Non-pigmented ciliary epithelial cell (primary cell): ENCODE data around the gene RAI14.
"Not testable (repeated sequence)": the region's sequence is repeated elsewhere in the genome, so short reads cannot be mapped to it uniquely, and the experiment has no call there.

Experiments used
- DNase-seq: peaks from one replicate; pipeline ENCODE4 v3.0.0-alpha.2; 2010; ENCODE audit warnings: low read depth

The RAI14 gene

DNA sequence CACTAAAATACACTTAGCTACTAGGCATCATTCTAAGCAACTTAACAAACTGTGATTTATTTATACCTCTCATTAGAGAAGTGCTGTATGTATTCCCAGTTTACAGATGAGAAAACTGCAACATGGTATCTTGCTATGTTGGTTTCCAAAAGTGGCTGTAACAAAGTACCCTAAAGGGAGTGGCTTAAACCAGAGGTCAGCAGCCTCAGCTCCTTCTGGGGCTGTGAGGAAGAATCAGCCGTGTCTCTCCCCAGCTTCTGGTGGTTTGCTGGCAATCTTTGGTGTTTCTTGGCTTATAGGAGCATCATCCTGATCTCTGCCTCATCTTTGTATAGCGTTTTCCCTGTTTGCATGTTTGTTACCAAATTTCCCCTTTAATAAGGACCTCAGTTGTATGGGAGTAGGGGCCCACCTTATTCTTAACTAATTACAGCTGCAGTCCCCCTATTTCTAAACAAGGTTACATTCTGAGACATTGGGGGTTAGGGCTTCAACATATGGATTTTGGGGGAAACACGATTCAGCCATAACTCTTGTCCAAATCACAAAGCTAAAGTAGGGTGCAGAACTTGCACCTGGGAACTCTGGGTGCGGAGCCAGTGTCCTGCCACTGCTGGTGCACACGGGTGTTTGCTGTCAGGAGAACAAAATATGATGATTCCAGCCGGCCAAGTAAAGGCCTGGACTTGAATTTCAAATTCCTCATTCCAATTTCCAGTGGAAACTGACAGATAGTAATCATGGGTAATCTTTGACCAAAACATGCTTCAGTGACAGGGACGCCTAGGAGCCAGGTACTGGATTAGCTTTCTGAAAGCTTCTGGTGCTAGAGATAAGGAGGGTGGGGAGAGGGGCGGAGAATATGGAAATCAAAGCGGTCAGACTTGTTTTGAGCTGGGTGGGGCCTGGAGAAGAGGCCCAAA is 43.3 kb downstream of the RAI14 start:
- DNase-seq, result no peak

DNA sequence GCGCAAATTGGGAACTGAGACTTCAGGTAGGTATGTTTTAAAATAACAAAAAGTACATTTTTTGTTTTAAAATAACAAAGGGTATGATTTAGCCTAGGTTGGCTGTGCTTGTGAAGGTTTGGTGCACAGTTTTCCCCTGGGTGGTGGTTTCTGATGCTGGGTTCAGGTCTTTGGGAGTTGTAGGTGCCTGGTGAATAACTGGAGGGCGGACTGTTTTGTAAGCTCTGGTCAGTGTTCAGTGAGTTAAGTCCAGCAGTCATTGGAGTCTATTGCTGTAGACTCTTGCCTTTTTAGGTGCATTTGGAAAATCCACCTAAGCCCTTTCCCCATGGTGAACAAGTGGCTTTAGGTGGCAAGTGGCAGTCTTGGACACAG is 43.9 kb downstream of the RAI14 start:
- no peak for DNase-seq

DNA sequence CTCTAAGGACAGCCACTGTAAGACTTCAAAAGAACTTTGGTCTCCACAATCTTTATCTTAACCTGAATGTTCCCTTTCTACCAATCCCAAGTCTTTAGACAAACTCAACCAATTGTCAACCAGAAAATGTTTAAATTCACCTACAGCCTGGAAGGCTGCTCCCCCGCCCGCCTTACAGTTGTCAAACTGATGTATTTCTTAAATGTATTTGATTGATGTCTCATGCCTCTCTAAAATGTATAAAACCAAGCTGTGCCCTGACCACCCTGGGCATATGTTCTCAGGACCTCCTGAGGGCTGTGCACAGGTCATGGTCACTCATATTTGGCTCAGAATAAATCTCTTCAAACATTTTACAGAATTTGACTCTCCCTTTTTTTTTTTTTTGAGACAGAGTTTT is 45.3 kb downstream of the RAI14 start:
- not testable (repeated sequence) for DNase-seq

DNA sequence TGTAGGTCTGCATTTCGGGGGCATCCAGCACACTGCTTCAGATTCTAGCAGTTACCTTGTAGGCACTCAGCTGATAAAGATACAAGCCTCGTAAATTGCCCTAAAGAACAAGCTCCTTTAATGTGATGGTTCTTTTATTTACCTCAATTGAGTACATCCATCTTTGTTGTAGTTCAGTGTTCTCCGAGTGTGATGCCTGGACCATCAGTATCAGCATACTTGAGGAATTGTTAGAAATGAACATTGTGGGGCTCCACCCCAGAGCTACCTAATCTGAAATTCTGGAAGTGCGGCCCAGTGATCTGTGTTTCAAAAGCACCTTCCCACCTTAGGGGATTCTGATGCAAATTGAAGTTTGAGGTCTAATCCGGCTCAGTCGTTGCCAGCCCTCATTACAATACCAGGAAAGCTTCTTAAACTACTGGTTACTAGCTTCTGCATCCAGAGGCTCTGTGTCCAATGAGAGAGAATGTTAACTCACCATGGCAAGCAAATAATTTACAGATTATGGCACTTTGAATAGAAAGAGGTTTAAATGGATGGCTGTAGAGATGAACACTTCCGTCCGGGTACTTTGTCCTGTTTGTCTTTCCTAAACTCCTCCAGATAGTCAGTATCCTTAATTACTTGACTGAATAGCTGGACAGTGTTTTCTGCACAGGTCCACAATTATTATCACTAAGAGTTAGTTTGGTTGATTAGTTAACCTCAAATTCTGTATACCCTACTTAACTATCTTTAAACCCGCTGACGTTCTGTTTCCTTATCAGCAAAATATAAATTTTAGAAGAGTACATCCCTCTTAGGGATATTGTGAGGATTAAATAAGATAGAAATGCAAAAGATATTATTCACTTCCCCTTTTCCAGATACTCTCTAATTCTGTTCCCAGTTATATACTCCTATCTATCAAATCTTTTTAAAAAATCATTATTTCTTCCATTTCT is 47.9 kb downstream of the RAI14 start:
- DNase-seq, result no peak

DNA sequence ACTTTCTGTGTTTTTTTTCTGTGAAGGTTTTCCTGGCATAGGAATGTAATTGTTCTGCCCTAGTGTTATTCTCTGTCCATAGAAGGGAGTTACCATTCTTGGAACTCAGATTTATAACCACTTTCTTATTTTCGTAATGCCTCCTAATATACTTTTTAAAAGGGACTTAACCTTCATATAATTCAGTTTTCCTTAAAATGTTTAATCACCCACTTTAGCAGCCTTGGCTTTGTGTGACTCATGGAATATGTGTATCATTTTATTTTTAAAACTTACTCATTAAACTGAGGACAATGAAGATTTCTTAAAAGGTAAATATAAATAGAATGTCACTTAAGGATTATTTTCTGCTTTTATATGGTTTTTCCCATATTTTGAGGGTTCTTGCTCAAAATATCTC is 50.0 kb downstream of the RAI14 start:
- DNase-seq, result no peak

DNA sequence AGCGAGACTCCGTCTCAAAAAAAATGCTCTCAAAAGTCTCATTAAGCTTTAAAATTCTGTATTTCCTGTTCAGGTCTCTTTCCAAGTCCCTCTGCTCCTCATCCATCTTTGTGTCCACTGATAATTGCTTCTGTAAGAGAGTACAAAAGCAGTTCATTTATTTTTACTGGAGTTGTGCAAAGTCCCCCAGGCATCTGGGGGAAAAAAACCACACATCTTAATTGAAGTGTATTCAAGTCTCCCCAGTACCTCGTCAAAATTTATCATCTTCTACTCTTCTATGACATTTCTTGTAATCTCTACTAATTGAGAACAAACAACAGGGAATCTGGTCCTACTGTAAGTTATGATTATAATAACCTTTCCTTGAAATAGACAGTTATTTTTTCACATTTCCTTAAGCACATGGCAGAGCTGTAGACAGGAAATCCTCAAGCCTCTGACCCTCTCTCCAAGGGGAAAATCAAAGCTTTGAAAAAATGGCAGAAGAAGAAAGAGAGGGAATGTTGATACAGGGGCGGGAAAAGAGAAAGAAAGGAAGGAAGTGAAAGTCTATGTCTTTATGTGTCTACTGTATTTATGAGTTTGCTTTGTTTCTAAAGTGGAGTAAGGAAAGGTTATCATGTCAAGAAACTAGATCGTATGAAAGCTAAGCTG is 51.5 kb downstream of the RAI14 start:
- no peak for DNase-seq

DNA sequence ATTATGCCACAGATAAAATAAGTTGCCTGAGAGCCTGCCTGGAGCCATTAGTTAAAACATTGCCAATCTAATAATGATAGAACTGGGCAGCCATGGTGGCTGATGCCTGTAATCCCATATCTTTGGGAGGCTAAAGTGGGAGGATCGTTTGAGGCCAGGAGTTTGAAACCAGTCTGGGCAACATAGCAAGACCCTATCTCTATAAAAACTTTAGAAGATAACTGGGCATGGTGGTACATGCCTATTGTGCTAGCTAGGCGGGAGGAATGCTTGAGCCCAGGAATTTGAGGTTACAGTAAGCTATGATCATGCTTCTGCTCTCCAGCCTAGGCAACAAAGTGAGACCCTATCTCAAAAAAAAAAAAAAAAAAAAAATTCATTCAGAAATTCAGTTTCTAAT is 52.6 kb downstream of the RAI14 start:
- no peak for DNase-seq

DNA sequence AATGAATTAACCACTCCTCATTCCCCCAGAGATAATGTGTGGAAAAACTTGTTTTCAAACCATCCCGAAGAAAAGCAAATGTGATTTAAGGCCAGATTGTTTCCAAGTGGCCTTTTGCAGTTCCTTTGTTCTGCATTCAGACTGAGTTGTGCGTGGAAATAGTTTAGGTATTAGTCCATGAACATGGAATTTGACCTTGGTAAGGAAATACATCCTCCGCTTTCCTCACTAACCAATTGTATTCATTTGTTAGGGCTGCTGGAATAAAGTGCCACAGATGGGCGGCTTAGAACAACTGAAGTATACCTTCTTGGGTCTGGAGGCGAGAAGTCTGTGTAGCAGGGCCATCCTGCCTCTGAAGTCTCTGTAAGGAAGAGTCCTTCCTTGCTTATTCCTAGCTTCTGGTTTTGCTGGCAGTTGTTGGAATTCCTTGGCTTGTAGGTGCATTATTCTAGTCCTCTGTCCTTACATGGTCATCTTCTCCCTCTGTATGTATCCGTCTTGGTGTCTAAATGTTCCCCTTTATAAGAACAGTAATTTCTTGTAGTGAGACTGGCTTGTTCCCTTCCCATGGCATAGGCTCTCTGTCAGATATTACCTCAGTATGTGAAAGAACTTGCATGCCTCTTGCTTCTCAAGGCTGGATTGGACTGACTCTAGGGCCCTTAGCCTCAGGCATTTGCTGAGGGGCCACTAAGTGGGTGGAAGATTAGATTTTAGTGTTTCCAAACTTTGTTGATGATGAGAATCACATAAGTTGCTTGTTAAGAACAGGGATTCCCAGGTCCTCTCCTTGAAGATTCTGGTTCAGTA is 53.9 kb downstream of the RAI14 start:
- peak; percentile 95 for DNase-seq

DNA sequence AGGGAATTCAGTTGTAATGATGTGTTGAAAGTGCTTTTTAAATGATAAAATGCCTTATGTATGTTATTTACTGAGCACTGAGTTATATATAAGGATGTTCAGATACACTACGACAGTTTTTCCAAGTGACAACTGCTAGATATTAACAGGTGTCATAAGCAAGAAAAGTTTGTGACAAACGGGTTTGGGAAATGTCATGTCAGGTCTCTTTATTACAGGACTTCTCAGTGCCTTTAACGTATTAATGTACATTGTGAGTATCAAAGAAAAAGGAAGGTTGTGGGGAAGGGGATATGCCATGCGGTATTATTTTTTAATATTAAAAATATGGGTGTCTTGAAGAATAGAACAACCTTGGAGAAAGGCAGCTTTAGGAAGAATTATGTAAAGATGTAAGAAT is 56.4 kb downstream of the RAI14 start:
- no peak for DNase-seq

DNA sequence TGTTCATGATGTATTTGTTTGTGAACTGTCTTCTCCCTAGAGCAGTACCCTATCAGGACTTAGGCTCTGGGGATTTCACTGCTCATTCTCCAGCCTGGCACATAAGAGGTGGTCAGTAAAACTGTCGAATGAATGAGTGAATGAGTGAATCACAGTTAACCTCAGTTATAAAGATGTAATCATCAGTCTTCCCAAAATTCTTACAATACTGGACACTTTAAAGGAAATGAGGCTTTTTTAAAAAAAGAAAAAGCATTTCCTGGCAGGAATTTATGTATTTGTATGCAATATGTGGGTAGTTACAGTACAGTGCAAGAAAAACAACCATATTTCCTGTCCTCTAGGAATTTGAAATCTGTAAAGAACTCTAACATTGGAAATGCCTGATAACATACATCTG is 59.6 kb downstream of the RAI14 start:
- no peak for DNase-seq

DNA sequence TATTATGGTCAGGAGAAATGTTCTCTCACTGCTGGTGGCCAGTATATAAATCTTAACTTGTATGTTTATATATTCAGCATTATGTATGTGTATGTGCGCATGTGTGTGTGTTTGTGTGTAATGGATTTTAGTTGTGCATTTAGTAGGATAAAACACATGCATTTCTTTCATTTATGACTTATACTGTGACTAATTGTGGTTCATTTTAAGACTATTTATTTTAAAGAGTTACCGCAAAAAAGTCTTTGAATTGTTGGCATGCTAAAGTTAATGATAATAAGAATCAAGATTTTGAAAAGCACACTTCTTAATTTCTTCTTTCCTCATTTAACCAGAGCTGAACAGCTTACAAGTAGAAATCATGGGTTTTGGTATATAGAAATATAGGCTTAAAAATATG is 60.9 kb downstream of the RAI14 start:
- no peak for DNase-seq

DNA sequence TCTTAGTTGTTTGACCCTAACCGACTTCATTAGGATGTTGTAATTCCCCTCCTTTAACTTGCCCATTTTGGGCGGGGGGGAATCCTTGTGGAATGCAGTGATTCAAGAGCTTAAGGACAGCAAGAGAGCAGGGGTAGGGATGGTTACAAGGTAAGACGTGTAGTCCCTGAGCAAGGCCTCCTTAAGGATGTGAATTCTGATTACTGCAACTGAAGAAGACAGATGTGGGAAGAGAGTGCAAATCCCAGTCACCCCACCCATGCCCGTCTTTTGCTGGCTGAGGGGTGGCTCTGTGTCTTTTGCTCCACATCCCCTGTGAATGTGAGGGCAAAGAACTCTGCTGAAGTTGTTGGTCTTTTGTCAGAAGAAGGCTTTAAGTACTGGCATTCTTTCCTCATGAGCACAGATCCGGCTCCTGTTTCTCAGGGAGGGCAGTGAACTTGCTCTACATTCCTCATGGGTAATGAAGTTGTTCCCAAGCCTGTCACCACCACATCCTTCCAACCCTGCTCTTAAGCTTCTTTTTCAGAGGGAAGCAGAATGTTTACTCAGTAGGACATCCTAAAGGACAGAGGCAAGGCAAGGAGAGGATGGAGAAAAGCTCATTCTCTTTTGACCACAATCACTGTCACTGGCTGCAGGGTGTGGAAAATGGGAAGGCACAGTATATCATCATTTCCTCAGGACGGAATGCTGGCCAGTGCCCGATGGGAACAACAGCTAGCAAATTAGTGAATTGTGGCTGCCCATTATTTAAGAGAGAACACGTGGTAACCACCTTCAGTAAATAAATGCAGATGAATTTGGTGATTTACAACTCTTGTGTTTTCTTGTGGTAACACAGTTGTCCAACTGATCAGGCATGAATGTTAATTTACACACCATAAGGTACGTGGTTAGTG is 61.5 kb downstream of the RAI14 start:
- DNase-seq, result peak; percentile 98

DNA sequence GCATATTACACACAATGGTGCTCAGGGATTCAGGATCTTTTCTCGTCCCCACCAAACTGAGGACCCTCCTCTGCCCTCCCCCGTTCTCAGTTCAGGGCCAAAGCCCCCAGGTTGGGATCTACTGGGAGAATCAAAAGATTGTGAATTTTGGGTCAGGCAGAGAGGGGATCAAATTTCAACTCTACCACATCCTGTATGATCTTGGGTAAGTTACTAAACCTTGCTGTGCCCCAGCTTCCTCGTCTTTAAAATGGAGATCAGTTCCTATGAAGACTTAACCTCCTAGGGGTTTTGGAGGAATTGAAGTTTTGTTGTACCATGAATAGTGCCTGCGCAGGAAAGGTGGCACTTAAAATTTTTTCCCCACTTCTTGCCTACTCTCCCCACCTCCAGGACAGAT is 62.4 kb downstream of the RAI14 start:
- no peak for DNase-seq

DNA sequence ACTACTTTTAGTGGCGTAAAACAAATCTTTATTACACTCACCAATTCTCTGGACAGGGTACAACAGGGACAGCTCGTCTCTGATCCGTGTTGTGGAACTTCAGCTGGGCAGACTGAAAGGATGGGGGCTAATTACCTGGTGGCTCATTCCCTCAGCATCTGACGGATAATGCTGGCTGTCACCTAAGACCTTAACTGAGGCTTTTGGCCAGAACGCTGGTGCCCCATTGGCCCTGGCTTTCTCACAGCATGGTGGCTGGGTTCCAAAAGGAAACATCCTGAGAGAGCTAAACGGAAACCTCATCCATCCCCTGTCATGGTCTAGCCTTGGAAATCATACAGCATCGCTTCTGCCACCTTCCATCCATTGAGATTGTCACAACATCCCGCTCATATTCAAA is 62.9 kb downstream of the RAI14 start:
- no peak for DNase-seq

DNA sequence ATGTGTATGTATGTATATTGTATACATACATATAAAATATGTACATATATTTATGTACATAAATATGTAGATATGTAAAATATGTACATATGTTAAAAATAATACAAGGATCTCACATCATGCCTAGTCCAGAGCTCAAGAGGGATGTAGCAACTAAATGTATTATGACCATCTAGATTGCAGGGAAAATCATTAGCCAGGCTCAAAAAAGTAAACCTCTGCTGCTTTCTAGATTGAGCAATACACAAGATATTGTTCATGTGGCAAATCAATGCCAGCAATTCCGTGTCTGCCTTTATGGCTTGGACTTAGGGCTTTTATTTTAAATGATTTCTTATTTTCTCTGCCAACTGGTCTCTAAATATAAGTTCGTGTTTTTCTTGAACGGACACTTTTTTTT is 65.2 kb downstream of the RAI14 start:
- DNase-seq, result no peak

DNA sequence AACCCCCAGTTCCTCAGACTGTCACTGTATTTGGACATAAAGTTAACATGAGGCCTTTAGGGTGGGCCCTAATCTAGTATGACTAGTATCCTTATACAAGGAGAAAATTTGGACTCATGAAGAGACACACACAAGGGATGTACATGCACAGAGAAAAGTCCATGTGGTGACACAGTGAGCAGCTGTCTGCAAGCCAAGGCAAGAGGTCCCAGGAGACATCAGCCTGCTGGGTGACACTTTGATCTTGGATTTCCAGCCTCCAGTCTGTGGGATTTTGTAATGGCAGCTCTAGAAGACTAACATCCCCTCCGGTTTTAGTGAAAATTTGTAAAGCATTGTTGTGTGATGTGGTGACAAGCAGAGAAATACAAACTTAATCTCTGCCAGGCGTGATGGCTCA is 66.1 kb downstream of the RAI14 start:
- DNase-seq, result no peak

DNA sequence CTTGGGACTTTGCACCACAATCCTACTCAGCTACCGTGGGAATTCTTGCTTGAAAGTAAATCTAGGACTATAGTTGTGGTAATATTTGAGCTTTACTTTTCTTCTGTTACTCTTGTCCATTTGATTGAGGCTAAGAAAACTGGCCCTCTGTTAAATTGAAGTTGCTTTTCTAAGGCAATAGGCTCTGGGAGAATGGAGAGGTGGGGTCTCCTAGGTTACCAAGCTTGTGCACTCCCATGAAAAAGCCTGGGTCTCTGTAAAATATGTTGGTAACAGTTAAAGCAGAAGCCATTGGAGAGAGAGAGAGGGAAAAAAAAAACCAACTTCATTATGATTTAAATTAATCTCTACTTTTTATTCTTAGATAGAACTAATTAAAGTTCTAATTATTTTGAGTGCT is 68.6 kb downstream of the RAI14 start:
- no peak for DNase-seq

DNA sequence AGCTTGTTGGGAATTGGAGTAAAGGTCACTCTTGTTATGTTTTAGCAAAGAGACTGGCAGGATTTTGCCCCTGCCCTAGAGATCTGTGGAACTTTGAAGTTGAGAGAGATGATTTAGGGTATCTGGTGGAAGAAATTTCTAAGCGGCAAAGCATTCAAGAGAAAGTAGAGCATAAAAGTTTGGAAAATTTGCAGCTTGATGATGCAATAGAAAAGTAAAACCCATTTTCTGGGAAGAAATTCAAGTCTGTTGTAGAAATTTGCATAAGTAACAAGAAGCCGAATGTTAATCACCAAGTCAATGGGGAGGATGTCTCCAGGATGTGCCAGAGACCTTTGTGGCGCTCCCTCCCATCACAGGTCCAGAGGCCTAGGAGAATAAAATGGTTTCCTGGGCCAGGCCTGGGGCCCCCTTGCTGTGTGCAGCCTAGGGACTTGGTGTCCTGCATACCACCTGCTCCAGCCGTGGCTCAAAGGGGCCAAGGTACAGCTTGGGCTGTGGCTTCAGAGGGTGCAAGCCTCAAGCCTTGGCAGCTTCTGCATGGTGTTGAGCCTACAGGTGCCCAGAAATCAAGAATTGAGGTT is 71.1 kb downstream of the RAI14 start:
- DNase-seq, result not testable (repeated sequence)

DNA sequence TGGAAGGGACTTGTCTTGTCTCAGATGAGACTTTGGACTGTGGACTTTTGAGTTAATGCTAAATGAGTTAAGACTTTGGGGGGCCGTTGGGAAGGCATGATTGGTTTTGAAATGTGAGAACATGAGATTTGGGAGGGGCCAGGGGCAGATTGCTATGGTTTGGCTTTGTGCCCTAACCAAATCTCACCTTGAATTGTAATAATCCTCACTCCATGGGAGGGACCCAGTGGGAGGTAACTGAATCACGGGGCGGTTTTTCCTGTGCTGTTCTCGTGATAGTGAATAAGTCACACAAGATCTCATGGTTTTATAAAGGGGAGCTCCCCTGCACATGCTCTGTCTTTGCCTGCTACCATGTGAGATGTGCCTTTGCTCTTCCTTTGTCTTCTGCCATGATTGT is 72.1 kb downstream of the RAI14 start:
- no peak for DNase-seq
